Measurements from ENCODE around the gene CDON.

- TF ChIP-seq CTCF (IDR thresholded peaks at IDR 0.05) = no peak
- no peak for TF ChIP-seq ZFX (IDR thresholded peaks at IDR 0.05; ENCODE audit: borderline replicate concordance)
These were observed 64.4 kb downstream of the CDON start for GRCh38 chr11:125998267-125998666.

Data from 22Rv1 (cell line).